GM19239 (cell line): ENCODE measurements around the gene GPR132.
A peak's percentile ranks its signal among the peaks of the same experiment; 100 is the strongest.
"Not testable (repeated sequence)": the region's sequence is repeated elsewhere in the genome, so short reads cannot be mapped to it uniquely, and the experiment has no call there.

Experiments used
- DNase-seq: peaks from one replicate; pipeline ENCODE4 v3.0.0; 2011; ENCODE audit warnings: low spot score; ENCODE audit not compliant: insufficient read length
- FAIRE-seq: peaks from 2 replicates; lab custom pipeline; 2011; peaks lifted over from hg19 to GRCh38; lab: Jason Lieb, UNC

The GPR132 gene

GRCh38 chr14:105064721-105065143, 498 bp downstream of the GPR132 start:
- no peak for DNase-seq
- no peak for FAIRE-seq

- DNase-seq (no peak), FAIRE-seq (no peak)
Observed at GRCh38 chr14:105064001-105064400, 1.2 kb downstream of the GPR132 start.

GRCh38 chr14:105063506-105063905, 1.7 kb downstream of the GPR132 start:
- FAIRE-seq, result peak; percentile 18
- DNase-seq, result not testable (repeated sequence)

GRCh38 chr14:105063056-105063455, 2.2 kb downstream of the GPR132 start:
- no peak for DNase-seq
- peak; percentile 14 for FAIRE-seq

- no peak for DNase-seq
- FAIRE-seq, result no peak
Observed at GRCh38 chr14:105062048-105062433, 3.2 kb downstream of the GPR132 start.

GRCh38 chr14:105061428-105062047, 3.7 kb downstream of the GPR132 start:
- FAIRE-seq, result peak; percentile 90
- DNase-seq, result peak; percentile 61

- no peak for DNase-seq
- FAIRE-seq, result peak; percentile 78
Observed at GRCh38 chr14:105060751-105061427, 4.3 kb downstream of the GPR132 start.

- DNase-seq, result no peak
- no peak for FAIRE-seq
Observed at GRCh38 chr14:105059925-105060565, 5.2 kb downstream of the GPR132 start.

- no peak for DNase-seq
- FAIRE-seq, result no peak
Observed at GRCh38 chr14:105059035-105059924, 6.0 kb downstream of the GPR132 start.

GRCh38 chr14:105058521-105059034, 6.7 kb downstream of the GPR132 start:
- DNase-seq, result no peak
- no peak for FAIRE-seq

GRCh38 chr14:105056303-105056831, 8.9 kb downstream of the GPR132 start:
- DNase-seq (no peak), FAIRE-seq (no peak)

- no peak for FAIRE-seq
- no peak for DNase-seq
Observed at GRCh38 chr14:105055736-105056302, 9.4 kb downstream of the GPR132 start.

GRCh38 chr14:105055334-105055733, 9.9 kb downstream of the GPR132 start:
- DNase-seq (no peak), FAIRE-seq (no peak)

GRCh38 chr14:105053996-105054395, 11.2 kb downstream of the GPR132 start:
- DNase-seq, result no peak
- no peak for FAIRE-seq

GRCh38 chr14:105053421-105053820, 11.8 kb downstream of the GPR132 start:
- FAIRE-seq (no peak), DNase-seq (no peak)

GRCh38 chr14:105052110-105052458, 13.1 kb downstream of the GPR132 start:
- no peak for FAIRE-seq
- DNase-seq, result no peak

- DNase-seq, result no peak
- FAIRE-seq, result no peak
Observed at GRCh38 chr14:105051182-105052109, 13.8 kb downstream of the GPR132 start.

GRCh38 chr14:105050551-105050897, 14.7 kb downstream of the GPR132 start:
- FAIRE-seq, result no peak
- DNase-seq, result no peak
